ENCODE results near the gene TCOF1.
A peak's percentile ranks its signal among the peaks of the same experiment; 100 is the strongest.

TCOF1 gene

DNA sequence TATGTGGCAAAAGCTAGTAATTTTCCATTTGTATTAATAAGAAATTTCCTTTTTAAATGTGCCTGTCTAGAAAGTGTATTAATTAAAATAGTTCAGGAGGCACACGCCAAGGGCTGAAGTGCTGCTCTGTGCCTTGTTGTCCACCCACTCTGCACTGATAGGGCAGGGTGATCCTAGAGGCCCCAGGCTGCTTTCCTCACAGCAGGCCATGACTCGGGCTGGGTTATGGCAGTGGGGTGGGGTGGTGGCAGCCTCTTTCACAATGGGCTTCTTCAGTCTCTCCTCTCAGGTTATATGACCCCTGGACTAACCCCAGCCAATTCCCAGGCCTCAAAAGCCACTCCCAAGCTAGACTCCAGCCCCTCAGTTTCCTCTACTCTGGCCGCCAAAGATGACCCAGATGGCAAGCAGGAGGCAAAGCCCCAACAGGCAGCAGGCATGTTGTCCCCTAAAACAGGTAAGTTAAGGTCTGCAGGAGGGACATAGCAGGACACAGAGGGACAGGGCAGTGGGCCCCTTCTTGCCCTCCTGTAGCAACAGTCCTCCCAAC lies 35.7 kb downstream of the TCOF1 start:
- H3K4me2 ChIP-seq: no peak overlapping the region
- H3K36me3 ChIP-seq (ENCODE audit: insufficient read depth): no peaks in the 10 kb centered on the region
- H3K27me3 ChIP-seq (ENCODE audit: insufficient read depth, low read depth): no peaks in the 10 kb centered on the region
- H4K20me1 ChIP-seq (ENCODE audit: insufficient read depth): no peaks in the 10 kb centered on the region
- peak overlapping the region; percentile 71; the same call in 1 of the 2 replicates for H3K27ac ChIP-seq
- H3K4me3 ChIP-seq (IDR thresholded peaks at IDR 0.05; ENCODE audit: insufficient read depth, low read depth, low read length): no peak overlapping the region
- H3K9ac ChIP-seq: no peak overlapping the region
- TF ChIP-seq, protein P1, sequence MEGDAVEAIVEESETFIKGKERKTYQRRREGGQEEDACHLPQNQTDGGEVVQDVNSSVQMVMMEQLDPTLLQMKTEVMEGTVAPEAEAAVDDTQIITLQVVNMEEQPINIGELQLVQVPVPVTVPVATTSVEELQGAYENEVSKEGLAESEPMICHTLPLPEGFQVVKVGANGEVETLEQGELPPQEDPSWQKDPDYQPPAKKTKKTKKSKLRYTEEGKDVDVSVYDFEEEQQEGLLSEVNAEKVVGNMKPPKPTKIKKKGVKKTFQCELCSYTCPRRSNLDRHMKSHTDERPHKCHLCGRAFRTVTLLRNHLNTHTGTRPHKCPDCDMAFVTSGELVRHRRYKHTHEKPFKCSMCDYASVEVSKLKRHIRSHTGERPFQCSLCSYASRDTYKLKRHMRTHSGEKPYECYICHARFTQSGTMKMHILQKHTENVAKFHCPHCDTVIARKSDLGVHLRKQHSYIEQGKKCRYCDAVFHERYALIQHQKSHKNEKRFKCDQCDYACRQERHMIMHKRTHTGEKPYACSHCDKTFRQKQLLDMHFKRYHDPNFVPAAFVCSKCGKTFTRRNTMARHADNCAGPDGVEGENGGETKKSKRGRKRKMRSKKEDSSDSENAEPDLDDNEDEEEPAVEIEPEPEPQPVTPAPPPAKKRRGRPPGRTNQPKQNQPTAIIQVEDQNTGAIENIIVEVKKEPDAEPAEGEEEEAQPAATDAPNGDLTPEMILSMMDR (conservative IDR thresholded peaks at IDR 0.05; ENCODE audit: low read depth, low read length): no peak
- H2AFZ ChIP-seq (ENCODE audit: low read depth): no peak overlapping the region
- no peaks in the 10 kb centered on the region for H3K79me2 ChIP-seq (ENCODE audit: insufficient read depth, low read depth)
- H3K4me1 ChIP-seq (ENCODE audit: low read depth, poor library complexity, severe bottlenecking): peaks cover 20% of the 10 kb centered on the region

- Histone ChIP-seq H3K4me3 (IDR thresholded peaks at IDR 0.05; ENCODE audit: insufficient read depth, low read depth, low read length) (no peak overlapping the region), H3K9ac (no peak overlapping the region), H3K27me3 (ENCODE audit: insufficient read depth, low read depth) (no peaks in the 10 kb centered on the region), H3K27ac (peak overlapping the region; percentile 71), H3K79me2 (ENCODE audit: insufficient read depth, low read depth) (no peaks in the 10 kb centered on the region), H2AFZ (ENCODE audit: low read depth) (no peak overlapping the region), H3K4me2 (peak overlapping the region; percentile 29; the same call in 1 of the 2 replicates), H4K20me1 (ENCODE audit: insufficient read depth) (no peaks in the 10 kb centered on the region), H3K36me3 (ENCODE audit: insufficient read depth) (no peaks in the 10 kb centered on the region), H3K4me1 (ENCODE audit: low read depth, poor library complexity, severe bottlenecking) (peaks cover 20% of the 10 kb centered on the region)
- TF ChIP-seq, protein P1 (conservative IDR thresholded peaks at IDR 0.05; ENCODE audit: low read depth, low read length): no peak
These were observed 36.6 kb downstream of the TCOF1 start for GRCh38 chr5:150394131-150394530.

- no peaks in the 10 kb centered on the region for H3K27me3 ChIP-seq (ENCODE audit: insufficient read depth, low read depth)
- no peak overlapping the region for H2AFZ ChIP-seq (ENCODE audit: low read depth)
- no peaks in the 10 kb centered on the region for H4K20me1 ChIP-seq (ENCODE audit: insufficient read depth)
- no peaks in the 10 kb centered on the region for H3K79me2 ChIP-seq (ENCODE audit: insufficient read depth, low read depth)
- H3K4me3 ChIP-seq (IDR thresholded peaks at IDR 0.05; ENCODE audit: insufficient read depth, low read depth, low read length): no peak overlapping the region
- no peak overlapping the region for H3K9ac ChIP-seq
- TF ChIP-seq, protein P1 (conservative IDR thresholded peaks at IDR 0.05; ENCODE audit: low read depth, low read length): no peak
- H3K36me3 ChIP-seq (ENCODE audit: insufficient read depth): no peaks in the 10 kb centered on the region
- H3K27ac ChIP-seq: peak overlapping the region; percentile 71; the same call in 1 of the 2 replicates
- no peak overlapping the region for H3K4me2 ChIP-seq
- H3K4me1 ChIP-seq (ENCODE audit: low read depth, poor library complexity, severe bottlenecking): peaks cover 20% of the 10 kb centered on the region
These were observed 37.6 kb downstream of the TCOF1 start for GRCh38 chr5:150394912-150395687.

DNA sequence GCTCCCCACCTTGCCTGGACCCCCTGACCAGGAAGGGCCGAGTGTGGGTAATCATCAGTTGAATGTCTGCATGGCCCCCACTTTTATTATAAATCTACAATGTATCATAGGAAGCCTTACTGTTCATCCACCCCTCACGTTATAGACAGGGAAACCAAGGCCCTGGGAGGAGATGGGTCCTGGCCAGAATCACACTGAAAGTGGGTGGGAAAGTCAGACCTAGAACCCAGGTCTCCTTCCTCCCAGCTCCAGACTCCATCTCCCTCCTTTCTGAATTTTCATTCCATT lies 38.1 kb downstream of the TCOF1 start:
- no peaks in the 10 kb centered on the region for H3K36me3 ChIP-seq (ENCODE audit: insufficient read depth)
- H3K4me1 ChIP-seq (ENCODE audit: low read depth, poor library complexity, severe bottlenecking): peaks cover 20% of the 10 kb centered on the region
- H3K4me3 ChIP-seq (IDR thresholded peaks at IDR 0.05; ENCODE audit: insufficient read depth, low read depth, low read length): no peak overlapping the region
- no peak overlapping the region for H2AFZ ChIP-seq (ENCODE audit: low read depth)
- H3K27ac ChIP-seq: no peak overlapping the region
- H4K20me1 ChIP-seq (ENCODE audit: insufficient read depth): no peaks in the 10 kb centered on the region
- H3K27me3 ChIP-seq (ENCODE audit: insufficient read depth, low read depth): no peaks in the 10 kb centered on the region
- no peaks in the 10 kb centered on the region for H3K79me2 ChIP-seq (ENCODE audit: insufficient read depth, low read depth)
- TF ChIP-seq, protein P1 (conservative IDR thresholded peaks at IDR 0.05; ENCODE audit: low read depth, low read length): no peak
- no peak overlapping the region for H3K4me2 ChIP-seq
- H3K9ac ChIP-seq: no peak overlapping the region

Measured in KMS-11 (cell line).